HG02759 (cell line): Measurements from ENCODE around the gene ZNF831.

ENCODE experiments used
- ATAC-seq: cut with Tn5 transposase; IDR thresholded peaks from one replicate; pipeline ENCODE4 v1.9.1; 2021; ENCODE audit warnings: mild to moderate bottlenecking, moderate library complexity; ENCODE audit not compliant: unreplicated experiment

Gene ZNF831

GRCh38 chr20:59139998-59140397 lies 23.6 kb upstream of the ZNF831 start:
- no peak for ATAC-seq

DNA sequence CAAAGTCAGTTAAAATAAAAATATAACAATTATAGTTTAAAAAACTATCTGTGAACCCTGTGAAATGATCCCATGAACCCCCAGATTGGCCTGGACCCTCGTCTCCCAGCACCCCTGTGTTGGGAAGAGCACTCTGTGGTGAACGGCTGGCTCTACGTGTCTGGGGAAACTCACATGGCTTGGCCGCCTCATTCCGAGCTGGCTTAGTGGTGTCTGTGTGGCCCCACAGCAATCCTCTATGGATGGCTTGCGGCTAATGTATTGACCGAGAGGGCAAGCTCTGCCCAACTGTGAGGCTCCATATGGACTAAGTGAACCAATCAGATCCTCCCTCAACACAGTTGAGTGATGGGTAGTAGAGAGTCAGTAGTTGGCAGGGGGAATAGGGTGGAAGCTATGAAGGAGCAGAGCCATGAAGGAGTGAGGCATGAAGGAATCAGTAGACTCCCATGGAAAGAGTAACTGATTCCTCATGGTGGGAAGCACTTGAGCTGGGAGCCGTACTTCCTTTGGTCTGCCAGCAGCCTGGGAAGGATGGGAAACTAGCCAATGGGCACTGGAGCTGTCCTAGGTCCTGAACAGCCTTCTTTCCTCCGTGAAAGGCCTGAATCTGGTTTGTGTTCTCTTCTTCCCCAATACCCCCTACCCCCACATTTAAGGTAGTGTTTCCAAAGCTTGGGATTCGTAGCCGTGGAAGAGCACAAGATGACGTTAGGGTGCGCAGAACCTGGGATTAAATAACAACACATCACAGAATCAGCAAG lies 21.6 kb upstream of the ZNF831 start:
- no peak for ATAC-seq

- ATAC-seq = no peak
Observed at GRCh38 chr20:59143326-59143725, 20.3 kb upstream of the ZNF831 start.

GRCh38 chr20:59144179-59144830 lies 19.3 kb upstream of the ZNF831 start:
- ATAC-seq = no peak

DNA sequence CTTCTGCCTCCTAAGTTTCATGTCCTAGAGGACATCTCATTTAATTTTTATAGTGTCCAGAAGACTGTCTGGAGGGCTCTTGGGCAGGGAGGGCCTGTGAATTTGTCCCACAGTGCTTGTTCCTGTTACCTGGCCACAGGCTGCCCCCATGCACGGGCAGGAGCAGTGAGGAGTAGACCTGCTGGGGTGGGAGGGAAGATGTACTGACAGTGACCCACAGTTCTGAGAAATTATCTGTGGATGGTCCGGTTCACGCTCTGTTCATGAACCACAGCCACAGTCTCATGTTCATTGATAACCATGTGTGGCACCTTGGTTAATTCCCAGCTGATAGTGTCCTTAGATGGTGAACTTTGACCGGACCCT lies 18.8 kb upstream of the ZNF831 start:
- no peak for ATAC-seq

DNA sequence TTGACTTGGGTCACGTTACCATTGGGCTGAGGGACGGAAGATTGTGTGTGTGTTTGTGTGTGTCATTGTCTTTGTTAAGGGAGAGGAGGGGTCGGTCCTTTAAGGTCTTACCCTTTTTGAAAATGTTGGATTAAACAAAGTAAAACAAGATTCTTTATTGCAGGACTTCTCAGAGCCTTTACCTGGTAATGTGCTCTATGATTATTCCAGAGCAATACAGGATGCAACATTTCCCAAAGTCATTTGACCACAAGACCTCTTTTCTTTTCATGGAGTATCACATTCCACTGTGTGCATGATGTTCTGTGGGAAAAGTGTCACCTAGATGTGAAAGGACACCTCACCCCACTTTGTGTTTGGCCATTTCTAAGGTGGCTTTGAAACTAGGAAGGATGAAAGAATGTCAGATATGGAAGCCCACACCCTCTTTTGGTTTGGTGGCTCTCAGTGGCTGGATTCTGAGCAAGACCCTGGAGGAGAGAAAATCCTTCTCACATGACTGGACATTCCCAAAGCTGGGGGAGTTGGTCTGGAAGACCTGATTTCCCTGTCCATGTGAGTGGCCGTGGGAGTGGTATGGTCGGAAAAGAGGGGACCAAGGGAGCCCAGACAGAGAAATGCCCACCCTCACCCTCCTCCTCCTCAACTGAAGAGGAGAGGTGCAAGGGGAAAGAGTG lies 18.2 kb upstream of the ZNF831 start:
- ATAC-seq = no peak

DNA sequence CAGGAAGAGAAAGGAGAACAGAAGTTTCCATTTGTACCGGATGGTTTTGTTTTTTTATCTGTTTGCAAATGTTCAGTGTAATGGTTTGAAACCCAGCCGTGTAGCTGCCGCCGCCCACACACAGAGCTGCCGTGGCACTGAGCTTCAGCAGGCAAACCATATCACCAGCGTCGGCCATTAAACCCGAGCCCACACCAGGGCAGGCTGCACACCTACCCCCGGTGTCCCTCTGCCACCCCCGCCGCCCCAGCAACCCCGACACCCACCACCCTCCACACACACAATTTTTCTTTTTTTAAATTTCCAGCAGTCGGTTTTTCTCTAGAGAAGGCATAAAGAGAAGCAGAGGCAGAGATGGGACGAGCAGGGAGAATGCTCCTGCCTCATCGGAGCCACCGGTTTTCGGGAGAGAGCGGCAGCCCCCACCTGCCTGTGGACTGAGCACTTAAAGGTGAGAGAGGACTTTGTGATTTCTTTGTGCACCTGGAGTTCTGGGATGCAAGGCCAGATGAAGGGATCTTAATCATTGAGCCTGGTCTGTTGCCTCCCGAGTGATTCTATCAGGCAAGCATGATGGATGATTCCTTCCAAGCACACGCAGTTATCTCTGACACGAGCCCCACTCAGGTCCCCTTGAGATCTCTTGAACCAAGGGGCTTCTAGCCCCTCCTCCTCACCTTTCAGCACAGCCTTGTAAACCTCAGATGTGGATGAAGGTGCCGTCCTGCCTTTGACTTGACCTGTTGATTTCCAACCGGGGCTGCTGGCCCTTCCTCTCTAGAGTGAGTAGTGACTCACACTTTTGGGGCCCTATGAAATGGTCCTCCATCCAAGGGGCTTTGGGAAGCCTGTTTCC lies 17.5 kb upstream of the ZNF831 start:
- ATAC-seq = no peak

GRCh38 chr20:59146780-59147565 lies 16.6 kb upstream of the ZNF831 start:
- no peak for ATAC-seq

DNA sequence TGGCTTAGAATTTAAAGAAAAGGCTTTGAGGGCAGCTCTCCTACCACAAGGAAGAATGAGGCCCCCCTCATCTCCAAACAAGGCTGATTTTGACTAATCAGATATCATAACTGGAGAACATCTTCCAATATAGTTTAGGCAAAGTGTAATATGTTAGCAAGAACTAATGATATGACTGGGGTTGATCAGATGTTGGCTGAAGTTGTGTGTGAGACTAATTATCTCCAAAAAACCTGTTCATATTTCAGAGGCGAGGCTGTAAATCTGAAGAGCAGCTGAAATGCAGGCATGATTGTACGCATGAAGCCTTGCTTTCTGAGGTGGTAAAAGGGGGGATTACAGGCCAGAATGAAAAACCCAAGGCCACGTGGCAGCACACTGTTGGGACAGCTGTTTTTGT lies 16.0 kb upstream of the ZNF831 start:
- ATAC-seq = no peak

GRCh38 chr20:59148701-59149493 lies 14.7 kb upstream of the ZNF831 start:
- no peak for ATAC-seq

DNA sequence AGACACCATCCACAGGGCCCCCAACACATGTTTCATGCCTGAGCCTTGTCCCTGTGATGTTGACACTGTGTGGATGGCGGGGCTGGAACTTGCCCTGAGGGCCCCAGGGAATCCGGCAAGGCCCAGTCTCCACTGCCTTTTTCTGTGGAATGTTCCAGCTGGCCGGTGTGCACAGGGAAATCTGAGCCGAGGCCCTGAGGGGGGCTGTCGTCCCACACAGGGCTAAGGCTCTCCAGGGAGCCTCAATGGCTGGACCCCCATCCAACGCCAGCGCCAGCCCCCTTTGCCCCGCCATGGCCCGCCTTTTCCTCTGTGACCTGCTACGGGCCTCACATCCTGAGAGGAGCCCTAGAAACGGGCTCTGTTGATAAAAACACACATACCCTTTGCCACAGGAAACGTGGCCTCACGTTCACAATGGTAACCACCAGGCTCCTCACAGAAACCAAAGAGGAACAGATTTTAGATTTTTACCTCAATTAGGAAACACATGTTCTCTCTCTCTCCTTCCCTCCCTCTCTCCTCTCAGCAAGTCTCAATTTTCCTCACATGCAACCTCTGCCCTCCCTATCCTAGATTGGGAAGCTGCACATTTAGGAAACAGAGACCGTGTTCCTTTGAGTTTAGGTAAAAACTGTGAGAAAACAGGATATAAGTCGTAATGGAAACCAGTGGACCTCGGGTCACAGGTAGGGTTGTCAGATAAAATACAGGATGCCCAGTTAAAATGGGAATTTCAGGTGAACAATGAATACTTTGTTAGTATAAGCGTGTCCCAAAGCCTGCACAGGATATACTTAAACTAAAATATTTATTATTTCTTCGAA lies 13.7 kb upstream of the ZNF831 start:
- no peak for ATAC-seq

GRCh38 chr20:59150821-59151251 lies 12.8 kb upstream of the ZNF831 start:
- no peak for ATAC-seq

DNA sequence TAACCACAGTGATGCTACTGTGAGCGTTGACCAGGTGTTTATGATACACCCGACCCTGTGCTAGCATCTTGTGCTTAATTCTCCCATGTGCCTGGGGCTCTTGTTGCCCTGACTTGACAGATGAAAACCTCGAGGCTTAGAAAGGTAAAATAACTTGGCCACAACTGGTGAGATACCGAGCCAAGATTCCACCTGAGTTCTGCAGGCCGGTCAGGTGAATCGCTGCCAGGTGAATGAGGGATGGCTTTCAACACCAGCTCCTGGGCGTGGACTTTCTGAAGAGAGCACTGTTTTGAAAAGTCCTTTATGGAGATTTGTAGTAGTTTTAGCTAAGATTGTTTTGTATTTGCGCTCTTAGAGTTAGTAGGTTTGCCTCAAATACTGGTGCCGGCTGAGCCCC lies 12.2 kb upstream of the ZNF831 start:
- no peak for ATAC-seq

DNA sequence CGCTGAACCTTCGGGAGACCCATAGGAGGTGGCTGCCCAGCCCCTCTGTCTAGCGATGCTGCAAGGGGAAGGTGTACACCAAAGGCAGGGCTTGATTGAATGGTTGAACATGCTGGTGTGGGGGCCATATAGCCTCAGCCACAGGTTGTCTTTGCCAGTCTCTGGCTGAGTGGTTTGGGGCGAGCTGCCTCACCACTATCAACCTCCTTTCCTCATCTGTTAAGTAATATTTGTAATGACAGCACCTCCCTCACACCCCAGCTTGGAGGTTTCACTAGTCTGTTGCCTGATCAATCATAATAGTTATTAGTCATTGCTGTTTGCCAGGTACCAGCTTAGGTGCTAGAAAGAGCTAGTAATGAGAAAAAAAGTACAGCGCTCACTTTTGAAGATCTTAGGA lies 11.8 kb upstream of the ZNF831 start:
- ATAC-seq = no peak

DNA sequence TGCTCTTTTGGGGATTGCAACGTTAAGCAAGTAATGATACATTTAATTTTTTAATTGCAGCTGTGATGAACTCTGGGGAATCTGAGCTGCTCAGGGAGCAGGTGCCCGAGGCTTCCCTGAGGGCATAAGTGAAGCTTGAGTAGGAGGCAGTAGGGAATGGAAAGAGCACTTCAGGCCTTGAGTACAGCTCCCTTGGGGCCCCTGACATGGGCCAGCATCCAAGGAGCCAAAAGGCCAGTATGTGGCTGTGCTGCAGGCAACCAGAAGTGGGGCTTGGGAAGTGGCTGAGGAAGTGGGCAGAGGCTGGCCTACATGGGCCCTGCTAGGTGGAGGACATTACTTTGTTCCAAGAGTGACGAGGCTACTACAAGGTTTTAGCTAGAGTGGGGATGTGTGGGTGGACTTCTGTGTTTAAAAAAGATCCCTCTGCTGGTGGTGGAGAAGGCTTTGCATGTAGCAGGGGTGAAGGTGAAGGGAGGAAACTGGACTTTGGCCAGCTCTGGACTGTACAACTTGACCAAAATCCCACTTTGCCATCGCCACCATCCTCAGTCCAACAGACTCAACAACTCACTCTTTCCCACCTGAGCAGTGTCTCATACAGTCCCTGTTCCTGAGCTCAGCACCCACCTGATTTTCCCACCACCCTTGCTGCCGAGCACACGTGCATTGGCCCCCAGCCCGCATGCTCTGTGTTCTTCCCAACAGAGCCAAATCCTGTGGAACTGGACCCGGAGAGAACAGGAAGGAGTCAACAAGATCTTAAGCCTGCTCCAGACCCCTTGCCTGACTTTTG lies 10.9 kb upstream of the ZNF831 start:
- no peak for ATAC-seq

DNA sequence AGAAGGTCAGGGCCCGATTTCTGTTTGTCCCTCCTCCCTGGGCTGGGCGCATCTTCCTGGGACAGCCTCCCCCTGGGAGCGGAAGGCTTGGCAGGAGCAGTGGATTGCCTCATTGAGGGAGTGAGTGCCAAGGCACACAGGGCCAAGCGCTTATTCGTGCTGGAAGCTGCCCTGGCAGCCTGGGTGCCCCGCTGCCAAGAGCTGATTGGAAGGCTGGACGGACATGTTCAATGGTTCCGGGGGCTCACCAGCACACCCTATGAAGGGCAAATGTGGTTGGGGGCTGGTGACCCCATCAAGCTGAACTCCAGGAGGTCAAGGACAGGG lies 10.3 kb upstream of the ZNF831 start:
- no peak for ATAC-seq

- ATAC-seq = no peak
Observed at GRCh38 chr20:59153832-59154231, 9.8 kb upstream of the ZNF831 start.
